GM21381 (cell line): ENCODE data around the gene HOXA11.

Experiments
- ATAC-seq: cut with Tn5 transposase; IDR thresholded peaks from one replicate; pipeline ENCODE4 v1.9.1; 2021; ENCODE audit warnings: mild to moderate bottlenecking, moderate library complexity; ENCODE audit not compliant: unreplicated experiment

HOXA11 gene

DNA sequence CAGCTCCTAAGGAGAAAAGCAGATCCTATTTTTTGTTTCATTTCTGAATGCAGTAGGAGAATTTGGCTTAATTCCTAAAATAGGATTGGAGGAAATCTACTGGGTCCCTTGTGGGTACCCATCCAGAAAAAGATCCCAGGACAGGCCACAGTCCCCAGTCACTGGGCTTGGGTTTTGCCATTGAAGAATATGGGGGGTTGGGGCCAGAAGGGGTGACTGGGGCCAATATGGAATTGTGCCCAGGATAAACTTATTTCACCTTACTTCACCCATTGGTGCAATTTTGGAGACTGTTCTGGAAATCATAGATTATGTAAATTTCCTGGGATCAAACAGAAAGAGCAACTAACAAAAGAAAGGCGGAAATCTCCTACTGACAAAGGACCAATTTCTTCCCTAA lies 46.6 kb downstream of the HOXA11 start:
- no peak for ATAC-seq

GRCh38 chr7:27137640-27138315 lies 47.3 kb downstream of the HOXA11 start:
- no peak for ATAC-seq

DNA sequence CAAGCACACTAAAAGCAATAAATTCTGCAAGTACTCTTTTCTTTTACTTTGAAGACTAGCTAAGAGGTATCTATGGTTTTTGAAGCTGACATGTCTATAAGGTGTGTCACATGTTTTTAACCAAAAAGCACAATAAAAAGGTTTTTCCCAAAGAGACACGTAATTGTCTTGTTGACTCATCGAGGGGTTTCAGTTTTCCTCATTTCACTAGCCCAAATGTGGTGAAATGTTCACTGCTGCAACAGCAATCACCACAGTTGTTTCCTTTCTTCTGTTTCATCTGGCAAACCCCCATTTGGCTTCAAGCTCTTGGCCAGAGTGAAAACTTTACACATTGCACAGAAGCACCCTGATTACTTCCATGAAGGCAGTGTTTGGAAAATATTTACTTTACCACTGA lies 50.6 kb downstream of the HOXA11 start:
- no peak for ATAC-seq

GRCh38 chr7:27133409-27134231 lies 51.4 kb downstream of the HOXA11 start:
- no peak for ATAC-seq

GRCh38 chr7:27132978-27133377 lies 52.1 kb downstream of the HOXA11 start:
- no peak for ATAC-seq

DNA sequence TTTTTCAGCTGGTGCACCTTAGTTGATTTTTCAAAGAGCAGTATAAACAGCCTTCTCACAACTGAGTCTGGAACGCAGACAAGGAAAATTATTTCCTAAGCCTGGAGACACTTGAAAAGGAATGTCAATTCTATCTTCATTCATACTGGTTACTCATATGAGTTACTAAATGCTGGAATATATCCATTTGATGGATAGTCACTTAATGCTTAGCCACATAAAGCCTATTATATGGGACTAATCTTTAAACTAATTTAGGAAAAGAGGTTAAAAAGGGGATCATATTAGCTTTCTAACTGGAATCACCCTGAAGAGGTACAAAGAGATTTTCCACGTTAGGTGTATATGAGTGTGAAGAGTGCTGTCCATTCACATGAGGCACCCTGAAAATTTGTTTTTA lies 52.8 kb downstream of the HOXA11 start:
- ATAC-seq = no peak

DNA sequence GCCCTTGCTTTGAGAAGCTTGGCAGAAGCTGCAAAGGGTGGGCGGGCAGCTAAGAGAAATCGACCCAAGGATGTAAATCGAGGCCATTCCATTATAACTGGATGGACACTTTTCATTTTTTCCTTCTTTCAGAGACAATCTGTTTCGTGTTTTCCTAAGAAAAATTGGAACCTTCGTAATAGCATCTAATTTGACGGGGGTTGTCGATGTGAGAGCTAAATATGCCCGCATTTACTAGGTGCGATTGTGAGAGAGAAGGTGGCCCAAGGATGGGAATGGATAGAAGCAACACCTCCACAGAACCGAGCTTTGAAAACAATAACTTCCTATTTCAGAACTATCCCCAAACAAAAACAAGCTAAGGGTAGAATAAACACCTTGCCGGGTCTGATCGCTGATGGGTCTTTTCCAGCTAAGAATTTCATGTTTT lies 53.6 kb downstream of the HOXA11 start:
- no peak for ATAC-seq
